Tibial artery (tissue), 4 donors: ENCODE measurements around the gene C1RL.
"Not testable (repeated sequence)": the region's sequence is repeated elsewhere in the genome, so short reads cannot be mapped to it uniquely, and the experiment has no call there.

ENCODE experiments used
- DNase-seq, 2 donors: peaks; one replicate each; pipeline ENCODE4 v3.0.0-alpha.2; 2019
- H3K27ac ChIP-seq, 2 donors: fragments of 200-600 bp; sonication (generic) in 1 of 2; 1 replicate in 1 of 2; 2 replicates in 1 of 2; pipeline ENCODE4 v1.5.1; 2018 to 2019; ENCODE audit warnings: mild to moderate bottlenecking in 1 of 2
- H3K27me3 ChIP-seq, 2 donors: fragments of 200-600 bp; sonication (generic) in 1 of 2; one replicate each; pipeline versions ENCODE4 v1.5.1 to v1.6.0; 2016 to 2019
- H3K36me3 ChIP-seq, 3 donors: fragments of 200-600 bp; sonication (generic) in 2 of 3; one replicate each; pipeline ENCODE4 v1.5.1; 2016 to 2019; ENCODE audit warnings: mild to moderate bottlenecking in 2 of 3
- H3K4me1 ChIP-seq, 4 donors: fragments of 200-600 bp; sonication (generic) in 2 of 4; 1 replicate in 3 of 4; 2 replicates in 1 of 4; pipeline ENCODE4 v1.5.1; 2016 to 2019
- H3K4me3 ChIP-seq, 2 donors: fragments of 200-600 bp; sonication (generic) in 1 of 2; 1 replicate in 1 of 2; 2 replicates in 1 of 2; pipeline ENCODE4 v1.5.1; 2018 to 2019; ENCODE audit warnings: mild to moderate bottlenecking in 2 of 2
- H3K9me3 ChIP-seq, 3 donors: fragments of 200-600 bp; sonication (generic) in 1 of 3; one replicate each; pipeline ENCODE4 v1.5.1; 2016 to 2019
- CTCF ChIP-seq, 2 experiments: fragments of 200-600 bp in 1 of 2; fragments of 450-650 bp in 1 of 2; IDR thresholded peaks; one replicate each; pipeline ENCODE4 v1.5.1; 2017 to 2019; ENCODE audit warnings: antibody characterized with exemption in 2 of 2, mild to moderate bottlenecking in 1 of 2, moderate library complexity in 1 of 2
- intact Hi-C: fragments of 100-400 bp; cut with DNase I; formaldehyde crosslinking; loops from one replicate; pipeline ENCODE4 v1.15.0; 2023; ENCODE audit warnings: low total_unique reads

C1RL gene

GRCh38 chr12:7054925-7055324 lies 54.1 kb downstream of the C1RL start:
- no peaks in the 10 kb centered on the region for H3K9me3 ChIP-seq
- H3K27me3 ChIP-seq: peaks cover 0 to 7% of the 10 kb centered on the region in 2 donors
- intact Hi-C loops: no loop called here
- no peak overlapping the region for H3K27ac ChIP-seq
- H3K4me1 ChIP-seq: peaks cover 0 to 7% (median 6%) of the 10 kb centered on the region in 4 donors
- H3K36me3 ChIP-seq: no peaks in the 10 kb centered on the region
- DNase-seq: no peak
- no peak overlapping the region for H3K4me3 ChIP-seq
- TF ChIP-seq CTCF (IDR thresholded peaks at IDR 0.05): no peak

GRCh38 chr12:7049973-7050372 lies 59.0 kb downstream of the C1RL start:
- H3K36me3 ChIP-seq, H3K4me3 ChIP-seq, H3K27me3 ChIP-seq, intact Hi-C loops, DNase-seq, H3K27ac ChIP-seq, H3K4me1 ChIP-seq, H3K9me3 ChIP-seq: not testable (repeated sequence)

GRCh38 chr12:7049445-7049951 lies 59.5 kb downstream of the C1RL start:
- intact Hi-C loops, DNase-seq, H3K36me3 ChIP-seq, H3K4me1 ChIP-seq, H3K4me3 ChIP-seq, H3K9me3 ChIP-seq, H3K27ac ChIP-seq, H3K27me3 ChIP-seq: not testable (repeated sequence)

GRCh38 chr12:7047306-7047705 lies 61.7 kb downstream of the C1RL start:
- TF ChIP-seq CTCF (IDR thresholded peaks at IDR 0.05): no peak
- H3K27me3 ChIP-seq: no peaks in the 10 kb centered on the region
- no peak for DNase-seq
- no peak overlapping the region for H3K27ac ChIP-seq
- H3K4me3 ChIP-seq: no peak overlapping the region
- no peaks in the 10 kb centered on the region for H3K9me3 ChIP-seq
- H3K4me1 ChIP-seq: no peaks in the 10 kb centered on the region
- no peaks in the 10 kb centered on the region for H3K36me3 ChIP-seq
- intact Hi-C loops: no loop called here

GRCh38 chr12:7046383-7047105 lies 62.5 kb downstream of the C1RL start:
- Histone ChIP-seq H3K4me3 (no peak overlapping the region), H3K4me1 (no peaks in the 10 kb centered on the region), H3K27me3 (no peaks in the 10 kb centered on the region), H3K27ac (no peak overlapping the region), H3K9me3 (no peaks in the 10 kb centered on the region), H3K36me3 (no peaks in the 10 kb centered on the region)
- DNase-seq: no peak
- TF ChIP-seq CTCF (IDR thresholded peaks at IDR 0.05): no peak
- intact Hi-C loops: no loop called here

- TF ChIP-seq CTCF (IDR thresholded peaks at IDR 0.05): no peak
- no peak for DNase-seq
These were observed 63.1 kb downstream of the C1RL start for GRCh38 chr12:7045913-7046312.

More at GRCh38 chr12:7045913-7046312, 63.1 kb downstream of the C1RL start:
- Histone ChIP-seq H3K4me1 (no peaks in the 10 kb centered on the region), H3K4me3 (no peak overlapping the region), H3K36me3 (no peaks in the 10 kb centered on the region), H3K9me3 (no peaks in the 10 kb centered on the region), H3K27me3 (no peaks in the 10 kb centered on the region), H3K27ac (no peak overlapping the region)
- intact Hi-C loops: no loop called here
